H1 (cell line): ENCODE results near the gene PAF1. TPM values are rescaled to one million over a fixed set of nuclear protein-coding genes. Genes with fewer than 3 reads are reported as not detected.

ENCODE experiments used
- CTCF ChIA-PET: fragments of 300-600 bp; sonication (Branson Sonifier 250); formaldehyde crosslinking; loops from one replicate; lab custom pipeline; 2021; ENCODE audit not compliant: partially characterized antibody; lab: Charles Lee
- POLR2A ChIA-PET: fragments of 300-600 bp; sonication (Branson Sonifier 250); formaldehyde crosslinking; loops from one replicate; lab custom pipeline; 2021; ENCODE audit warnings: inconsistent platforms; ENCODE audit not compliant: partially characterized antibody; lab: Charles Lee
- DNase-seq, 2 experiments: peaks; one replicate each; pipeline versions ENCODE4 v3.0.0 to v3.0.0-alpha.2; 2010 to 2022; ENCODE audit warnings: low spot score in 2 of 2, low read depth in 1 of 2, mixed read lengths in 1 of 2
- FAIRE-seq: peaks from 2 replicates; lab custom pipeline; 2011; peaks lifted over from hg19 to GRCh38; lab: Jason Lieb, UNC
- H2AFZ ChIP-seq: 2 replicates; pipeline ENCODE4 v1.8.1; 2012; ENCODE audit warnings: low read length, inconsistent platforms
- H2AK5ac ChIP-seq: 2 replicates; pipeline ENCODE4 v1.6.1; 2013; ENCODE audit warnings: low read depth, low read length
- H2BK120ac ChIP-seq: replicated peaks from 2 replicates; pipeline ENCODE3; 2013; ENCODE audit warnings: low read depth, low read length, inconsistent platforms
- H2BK12ac ChIP-seq: 2 replicates; pipeline ENCODE4 v1.6.1; 2013; ENCODE audit warnings: low read depth, low read length
- H2BK15ac ChIP-seq: 2 replicates; pipeline ENCODE4 v1.6.1; 2013; ENCODE audit warnings: low read length
- H2BK20ac ChIP-seq: 2 replicates; pipeline ENCODE4 v1.6.1; 2013; ENCODE audit warnings: low read length
- H2BK5ac ChIP-seq: 2 replicates; pipeline ENCODE4 v1.6.1; 2013; ENCODE audit warnings: low read depth, low read length
- H3K14ac ChIP-seq: 2 replicates; pipeline ENCODE4 v1.6.1; 2013; ENCODE audit warnings: inconsistent platforms; ENCODE audit not compliant: insufficient read length
- H3K18ac ChIP-seq: 2 replicates; pipeline ENCODE4 v1.6.1; 2013; ENCODE audit warnings: low read length; ENCODE audit errors: extremely low read depth
- H3K23ac ChIP-seq: 2 replicates; pipeline ENCODE4 v1.6.1; 2013; ENCODE audit warnings: inconsistent platforms; ENCODE audit not compliant: insufficient read length
- H3K23me2 ChIP-seq: 2 replicates; pipeline ENCODE4 v1.6.1; 2013; ENCODE audit warnings: low read depth, low read length
- H3K27ac ChIP-seq: 2 replicates; pipeline ENCODE4 v1.6.1; 2011; ENCODE audit warnings: low read depth, low read length, inconsistent platforms
- H3K27me3 ChIP-seq, 4 experiments: replicated peaks in 1 of 4; 1 replicate in 1 of 4; 2 replicates in 3 of 4; pipeline versions ENCODE4 v1.6.1 to v1.8.1; 2011 to 2013; ENCODE audit warnings: low read length in 3 of 4, mild to moderate bottlenecking in 3 of 4, inconsistent platforms in 2 of 4, mixed read lengths in 2 of 4, moderate library complexity in 1 of 4; ENCODE audit not compliant: control insufficient read depth in 3 of 4, insufficient read depth in 3 of 4; ENCODE audit errors: extremely low read depth in 1 of 4
- H3K36me3 ChIP-seq, 4 experiments: 2 replicates each; pipeline versions ENCODE4 v1.6.1 to v1.8.1; 2011 to 2013; ENCODE audit warnings: mild to moderate bottlenecking in 4 of 4, low read length in 3 of 4, moderate library complexity in 2 of 4, control low read depth in 1 of 4, inconsistent platforms in 1 of 4; ENCODE audit not compliant: insufficient read depth in 4 of 4, control insufficient read depth in 2 of 4
- H3K4ac ChIP-seq: replicated peaks from 2 replicates; pipeline ENCODE3; 2013; ENCODE audit warnings: low read length, low read depth, mixed read lengths, inconsistent platforms; ENCODE audit not compliant: insufficient read length
- H3K4me1 ChIP-seq, 4 experiments: replicated peaks in 1 of 4; 1 replicate in 1 of 4; 2 replicates in 3 of 4; pipeline versions ENCODE4 v1.6.1 to v1.8.1; 2011 to 2013; ENCODE audit warnings: low read length in 3 of 4, inconsistent platforms in 2 of 4, mixed read lengths in 1 of 4; ENCODE audit not compliant: insufficient read depth in 4 of 4, control insufficient read depth in 3 of 4
- H3K4me2 ChIP-seq, 2 experiments: 2 replicates each; pipeline versions ENCODE4 v1.6.1 to v1.8.1; 2011 to 2013; ENCODE audit warnings: low read depth in 2 of 2, low read length in 2 of 2, control low read depth in 1 of 2, inconsistent platforms in 1 of 2, mild to moderate bottlenecking in 1 of 2; ENCODE audit not compliant: insufficient read depth in 1 of 2
- H3K4me3 ChIP-seq, 4 experiments: fragments of 200-600, 300-600 bp in 1 of 4; sonication (generic), shearing (Covaris generic), sonication (Bioruptor Twin) in 1 of 4; 2 replicates each; pipeline versions ENCODE4 v1.5.1 to v1.8.1; 2011 to 2016; ENCODE audit warnings: low read length in 4 of 4, low read depth in 3 of 4, control low read depth in 2 of 4, inconsistent platforms in 2 of 4, mild to moderate bottlenecking in 2 of 4, mixed read lengths in 1 of 4, moderate library complexity in 1 of 4; ENCODE audit not compliant: insufficient read depth in 2 of 4; ENCODE audit errors: extremely low read depth in 1 of 4
- H3K56ac ChIP-seq: replicated peaks from 2 replicates; pipeline ENCODE3; 2013; ENCODE audit warnings: low read depth, mild to moderate bottlenecking, mixed read lengths, low read length, inconsistent platforms; ENCODE audit not compliant: insufficient read length
- H3K79me1 ChIP-seq: 2 replicates; pipeline ENCODE4 v1.6.1; 2013; ENCODE audit warnings: low read depth, low read length, control low read depth
- H3K79me2 ChIP-seq, 2 experiments: 2 replicates each; pipeline versions ENCODE4 v1.6.1 to v1.8.1; 2012 to 2013; ENCODE audit warnings: low read length in 2 of 2, mild to moderate bottlenecking in 2 of 2, inconsistent platforms in 1 of 2; ENCODE audit not compliant: insufficient read depth in 2 of 2, control insufficient read depth in 1 of 2
- H3K9ac ChIP-seq, 4 experiments: replicated peaks in 1 of 4; 1 replicate in 1 of 4; 2 replicates in 3 of 4; pipeline versions ENCODE4 v1.6.1 to v1.8.1; 2011 to 2013; ENCODE audit warnings: low read depth in 3 of 4, low read length in 3 of 4, control low read depth in 2 of 4, mild to moderate bottlenecking in 2 of 4, moderate library complexity in 2 of 4, inconsistent platforms in 1 of 4; ENCODE audit errors: extremely low read depth in 1 of 4
- H3K9me3 ChIP-seq, 2 experiments: 2 replicates each; pipeline versions ENCODE4 v1.6.1 to v1.8.1; 2012 to 2013; ENCODE audit warnings: mild to moderate bottlenecking in 2 of 2, moderate library complexity in 2 of 2, control low read depth in 1 of 2, inconsistent platforms in 1 of 2, low read depth in 1 of 2, low read length in 1 of 2, mixed read lengths in 1 of 2; ENCODE audit not compliant: insufficient read depth in 2 of 2
- H4K20me1 ChIP-seq, 2 experiments: replicated peaks in 1 of 2; 2 replicates each; pipeline versions ENCODE3 to v1.8.1; 2011 to 2013; ENCODE audit warnings: inconsistent platforms in 2 of 2, low read length in 2 of 2, mild to moderate bottlenecking in 1 of 2; ENCODE audit not compliant: insufficient read depth in 2 of 2, control insufficient read depth in 1 of 2
- H4K5ac ChIP-seq: 2 replicates; pipeline ENCODE4 v1.6.1; 2013; ENCODE audit warnings: low read length, low read depth, mixed read lengths, inconsistent platforms; ENCODE audit not compliant: insufficient read length
- H4K8ac ChIP-seq: 2 replicates; pipeline ENCODE4 v1.8.0; 2013; ENCODE audit warnings: mild to moderate bottlenecking, moderate library complexity, low read length, inconsistent platforms; ENCODE audit not compliant: insufficient read depth; ENCODE audit errors: extremely low read depth
- H4K91ac ChIP-seq: replicated peaks from 2 replicates; pipeline ENCODE3; 2013; ENCODE audit warnings: low read length, mixed read lengths, inconsistent platforms; ENCODE audit not compliant: insufficient read length
- CBX8 ChIP-seq: fragments of 300-800, 300-1000 bp; sonication (generic); IDR thresholded peaks from 2 replicates; pipeline ENCODE4 v1.7.1; 2016; ENCODE audit warnings: low read depth, low read length, borderline replicate concordance
- CEBPB ChIP-seq: IDR thresholded peaks from 2 replicates; pipeline ENCODE4 v1.6.1; 2012; ENCODE audit warnings: low read depth, low read length
- CHD2 ChIP-seq: IDR thresholded peaks from 2 replicates; pipeline ENCODE4 v1.6.1; 2012; ENCODE audit warnings: low read length, improper control_type of control experiment
- EGR1 ChIP-seq: IDR thresholded peaks from 2 replicates; pipeline ENCODE4 v1.6.1; 2011; ENCODE audit warnings: low read depth, low read length, borderline replicate concordance
- POLR2A ChIP-seq, 2 experiments: IDR thresholded peaks; 1 replicate in 1 of 2; 2 replicates in 1 of 2; pipeline ENCODE4 v1.6.1; 2011; ENCODE audit warnings: low read depth in 2 of 2, low read length in 2 of 2, mild to moderate bottlenecking in 2 of 2; ENCODE audit errors: control extremely low read depth in 1 of 2
- RAD21 ChIP-seq, 2 experiments: IDR thresholded peaks in 1 of 2; conservative IDR thresholded peaks in 1 of 2; 2 replicates each; pipeline ENCODE4 v1.6.1; 2011; ENCODE audit warnings: low read depth in 2 of 2, low read length in 2 of 2, improper control_type of control experiment in 1 of 2, inconsistent platforms in 1 of 2, mild to moderate bottlenecking in 1 of 2, moderate library complexity in 1 of 2
- RXRA ChIP-seq: IDR thresholded peaks from 2 replicates; pipeline ENCODE4 v1.6.1; 2011; ENCODE audit warnings: low read depth, mild to moderate bottlenecking, low read length, moderate library complexity; ENCODE audit not compliant: insufficient read depth
- SIN3A ChIP-seq, 2 experiments: IDR thresholded peaks in 1 of 2; conservative IDR thresholded peaks in 1 of 2; 2 replicates each; pipeline ENCODE4 v1.6.1; 2011 to 2012; ENCODE audit warnings: low read length in 2 of 2, improper control_type of control experiment in 1 of 2, low read depth in 1 of 2, mild to moderate bottlenecking in 1 of 2
- TBP ChIP-seq: IDR thresholded peaks from 2 replicates; pipeline ENCODE4 v1.6.1; 2011; ENCODE audit warnings: low read depth, low read length, improper control_type of control experiment
- WGBS, 2 experiments: shearing (Covaris generic) in 1 of 2; methylation state at CpG; one replicate each; pipeline versions ENCODE4 v1.1.6 to v1.1.7; 2013 to 2015; ENCODE audit warnings: low lambda C conversion rate in 2 of 2, mixed read lengths in 2 of 2, inconsistent platforms in 1 of 2, low coverage in 1 of 2, missing lambda C conversion rate in 1 of 2; ENCODE audit not compliant: insufficient replicate concordance in 2 of 2, insufficient coverage in 1 of 2, insufficient read length in 1 of 2; ENCODE audit errors: extremely low coverage in 1 of 2, missing lambda C conversion rate in 1 of 2; 5-methylcytosine and 5-hydroxymethylcytosine counted together
- polyA plus RNA-seq, 7 experiments: library from polyadenylated mRNA; depleted of rRNA in 3 of 7; stranded (reverse) in 5 of 7; unstranded in 2 of 7; fragments of >200 nt in 5 of 7; fragments of 200-250 nt in 2 of 7; gene quantifications; 1 replicate in 5 of 7; 2 replicates in 1 of 7; 4 replicates in 1 of 7; pipeline versions ENCODE4 v1.2.1 to v1.2.3, GENCODE V29; 2011 to 2013; ENCODE audit warnings: missing spikeins in 2 of 7, mixed read lengths in 2 of 7
- total RNA-seq: library from RNA; stranded (reverse); fragmentation: NEBNext Ultra II Directional; extraction: Animal tissue kit (Norgen Biotek cat#: 25700); gene quantifications from 2 replicates; pipeline ENCODE4 v1.2.1, GENCODE V29; 2021

Gene PAF1
- total and polyA plus RNA-seq, 2 of the 8 experiments (the other 6 are each of a cell fraction or from before 2014, with no cell fraction given), result 31.4 to 58.6 TPM

- no peaks in the 10 kb centered on the region for H3K79me2 ChIP-seq
- ChIA-PET POLR2A (interaction anchor here (1.3 to 47.8 kb wide), 5 partner anchors 1 to 91 kb away, joined by 3 to 1154 read pairs (median 26); partner anchors contain the start of genes PLEKHG2, RPS16, SUPT5H and ZFP36), CTCF (interaction anchor here (0.8 to 1.3 kb wide), 2 partner anchors 11 to 49 kb away, joined by 4 to 5 read pairs; no protein-coding TSS in a partner anchor)
- H3K79me1 ChIP-seq, result no peaks in the 10 kb centered on the region
- H3K56ac ChIP-seq, result no peak overlapping the region
- H3K14ac ChIP-seq, result no peak overlapping the region
- no peaks in the 10 kb centered on the region for H3K27me3 ChIP-seq
- peaks cover 14 to 44% (median 31%) of the 10 kb centered on the region in 4 experiments for H3K36me3 ChIP-seq
- no peaks in the 10 kb centered on the region for H3K9me3 ChIP-seq
- H3K9ac ChIP-seq, result no peak overlapping the region
- H2AK5ac ChIP-seq, result no peak overlapping the region
- H3K4me3 ChIP-seq, result no peak overlapping the region
- H2BK12ac ChIP-seq, result no peak overlapping the region
- peaks cover 5% of the 10 kb centered on the region; the same call in 1 of the 2 replicates for H3K23me2 ChIP-seq
- H3K18ac ChIP-seq, result no peak overlapping the region
- H4K5ac ChIP-seq, result no peak overlapping the region
- no peak overlapping the region for H4K91ac ChIP-seq
- H3K4me1 ChIP-seq, result peaks cover 5 to 13% (median 11%) of the 10 kb centered on the region in 4 experiments; a peak in 6 of 7 replicates
- WGBS, 2 experiments, result 100% methylated on average over 1 of the region's 16 CpGs; no CpG with 5 or more reads in 1 of the 2 experiments
- DNase-seq (no peak), FAIRE-seq (no peak)
- no peak overlapping the region for H3K4ac ChIP-seq
- H2BK5ac ChIP-seq, result no peak overlapping the region
- H2BK20ac ChIP-seq, result no peak overlapping the region
- no peak overlapping the region for H2AFZ ChIP-seq
- peaks cover 0 to 5% of the 10 kb centered on the region in 2 experiments for H4K20me1 ChIP-seq
- no peak overlapping the region for H3K23ac ChIP-seq
- no peak overlapping the region for H3K4me2 ChIP-seq
- no peak overlapping the region for H2BK15ac ChIP-seq
- no peak overlapping the region for H3K27ac ChIP-seq
- no peak overlapping the region for H4K8ac ChIP-seq
- H2BK120ac ChIP-seq, result no peak overlapping the region
- TF ChIP-seq SIN3A (conservative IDR thresholded peaks at IDR 0.05 in 1 of 2, IDR thresholded peaks at IDR 0.05 in 1 of 2; ENCODE audit: low read depth in 1 of 2, low read length in 2 of 2) (no peak), TBP (no peak), RAD21 (IDR thresholded peaks at IDR 0.05 in 1 of 2, conservative IDR thresholded peaks at IDR 0.05 in 1 of 2; ENCODE audit: low read depth in 2 of 2, low read length in 2 of 2) (no peak), POLR2A (IDR thresholded peaks at IDR 0.05; ENCODE audit: control extremely low read depth in 1 of 2, low read depth in 2 of 2, low read length in 2 of 2) (no peak), CEBPB (no peak), RXRA (no peak), EGR1 (no peak), CBX8 (no peak), CHD2 (no peak)
Observed at GRCh38 chr19:39424934-39425333, 34.0 kb upstream of the PAF1 start.
